Hepatic stellate cell (primary cell): ENCODE results near the gene KCNQ1.

Source experiments
- DNase-seq: peaks from one replicate; pipeline ENCODE4 v3.0.0; 2011; ENCODE audit warnings: low spot score

The KCNQ1 gene, protein sequence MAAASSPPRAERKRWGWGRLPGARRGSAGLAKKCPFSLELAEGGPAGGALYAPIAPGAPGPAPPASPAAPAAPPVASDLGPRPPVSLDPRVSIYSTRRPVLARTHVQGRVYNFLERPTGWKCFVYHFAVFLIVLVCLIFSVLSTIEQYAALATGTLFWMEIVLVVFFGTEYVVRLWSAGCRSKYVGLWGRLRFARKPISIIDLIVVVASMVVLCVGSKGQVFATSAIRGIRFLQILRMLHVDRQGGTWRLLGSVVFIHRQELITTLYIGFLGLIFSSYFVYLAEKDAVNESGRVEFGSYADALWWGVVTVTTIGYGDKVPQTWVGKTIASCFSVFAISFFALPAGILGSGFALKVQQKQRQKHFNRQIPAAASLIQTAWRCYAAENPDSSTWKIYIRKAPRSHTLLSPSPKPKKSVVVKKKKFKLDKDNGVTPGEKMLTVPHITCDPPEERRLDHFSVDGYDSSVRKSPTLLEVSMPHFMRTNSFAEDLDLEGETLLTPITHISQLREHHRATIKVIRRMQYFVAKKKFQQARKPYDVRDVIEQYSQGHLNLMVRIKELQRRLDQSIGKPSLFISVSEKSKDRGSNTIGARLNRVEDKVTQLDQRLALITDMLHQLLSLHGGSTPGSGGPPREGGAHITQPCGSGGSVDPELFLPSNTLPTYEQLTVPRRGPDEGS

DNA sequence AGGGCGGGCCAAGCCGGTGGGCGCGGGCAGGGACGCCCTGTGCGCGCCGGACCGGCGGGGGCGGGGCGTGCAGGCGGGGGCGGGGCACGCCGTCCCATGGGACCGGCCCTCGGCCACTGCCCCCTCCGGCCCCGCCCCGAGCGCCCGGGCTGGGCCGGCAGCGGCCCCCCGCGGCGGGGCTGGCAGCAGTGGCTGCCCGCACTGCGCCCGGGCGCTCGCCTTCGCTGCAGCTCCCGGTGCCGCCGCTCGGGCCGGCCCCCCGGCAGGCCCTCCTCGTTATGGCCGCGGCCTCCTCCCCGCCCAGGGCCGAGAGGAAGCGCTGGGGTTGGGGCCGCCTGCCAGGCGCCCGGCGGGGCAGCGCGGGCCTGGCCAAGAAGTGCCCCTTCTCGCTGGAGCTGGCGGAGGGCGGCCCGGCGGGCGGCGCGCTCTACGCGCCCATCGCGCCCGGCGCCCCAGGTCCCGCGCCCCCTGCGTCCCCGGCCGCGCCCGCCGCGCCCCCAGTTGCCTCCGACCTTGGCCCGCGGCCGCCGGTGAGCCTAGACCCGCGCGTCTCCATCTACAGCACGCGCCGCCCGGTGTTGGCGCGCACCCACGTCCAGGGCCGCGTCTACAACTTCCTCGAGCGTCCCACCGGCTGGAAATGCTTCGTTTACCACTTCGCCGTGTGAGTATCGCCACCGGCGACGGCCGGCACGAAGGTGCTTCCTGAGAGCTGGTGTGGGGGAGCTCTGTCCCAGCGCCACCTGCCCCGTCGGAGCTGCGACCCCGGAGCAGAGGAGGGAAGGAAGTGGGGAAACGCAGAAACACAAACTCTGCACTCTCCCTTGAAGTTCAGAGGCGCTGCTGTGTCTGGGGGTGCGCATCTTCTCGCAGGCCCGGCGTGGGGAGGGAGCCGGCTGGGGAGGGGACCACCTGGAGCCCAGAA, at the start of gene KCNQ1:
Gene KCNQ1, plus strand, starts transcription at position 188 of the 925 bp plus-strand sequence. Its CDS starts 91 bp downstream, at position 279.
- DNase-seq = no peak

DNA sequence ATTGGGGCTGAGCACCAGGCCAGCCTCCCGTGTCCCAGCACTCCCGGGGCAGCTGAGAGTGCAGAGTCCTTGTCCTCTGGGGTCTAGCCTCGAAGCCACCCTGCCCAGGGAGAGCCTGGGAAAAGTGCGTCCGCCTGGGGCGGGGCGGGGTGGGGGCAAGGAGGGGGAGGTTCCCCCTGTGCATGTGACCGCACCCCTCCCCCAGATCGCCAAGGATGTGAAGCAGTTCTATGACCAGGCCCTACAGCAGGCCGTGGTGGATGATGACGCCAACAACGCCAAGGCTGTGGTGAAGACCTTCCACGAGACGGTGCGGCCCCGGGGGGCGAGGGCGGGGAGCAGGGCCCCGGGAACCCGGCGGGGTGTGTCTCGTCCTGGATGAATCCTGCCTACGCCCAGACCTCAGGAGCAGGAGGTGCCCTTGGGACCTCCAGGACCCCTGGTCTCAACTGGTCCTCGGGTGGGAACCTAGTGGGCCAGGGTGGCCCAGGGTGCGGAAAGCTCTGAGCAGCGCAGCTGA, 49.5 kb upstream of the KCNQ1 start:
- no peak for DNase-seq

DNA sequence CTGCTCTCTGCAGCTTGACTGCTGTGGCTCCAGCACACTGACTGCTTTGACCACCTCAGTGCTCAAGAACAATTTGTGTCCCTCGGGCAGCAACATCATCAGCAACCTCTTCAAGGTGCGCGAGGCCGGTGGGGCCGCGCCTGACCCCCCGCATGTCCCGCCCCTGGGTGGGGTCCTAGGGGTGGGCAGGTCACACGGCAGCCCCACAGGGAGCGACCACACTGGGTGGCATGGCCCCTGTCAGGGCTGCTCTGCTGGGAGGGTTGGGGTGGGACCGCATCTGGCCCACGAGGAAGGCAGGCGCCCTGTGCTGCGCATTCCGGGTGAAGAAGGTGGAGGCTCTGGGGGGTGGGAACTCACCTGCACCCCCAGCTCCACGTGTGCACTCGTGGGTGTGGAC, 49.0 kb upstream of the KCNQ1 start:
- DNase-seq = no peak

DNA sequence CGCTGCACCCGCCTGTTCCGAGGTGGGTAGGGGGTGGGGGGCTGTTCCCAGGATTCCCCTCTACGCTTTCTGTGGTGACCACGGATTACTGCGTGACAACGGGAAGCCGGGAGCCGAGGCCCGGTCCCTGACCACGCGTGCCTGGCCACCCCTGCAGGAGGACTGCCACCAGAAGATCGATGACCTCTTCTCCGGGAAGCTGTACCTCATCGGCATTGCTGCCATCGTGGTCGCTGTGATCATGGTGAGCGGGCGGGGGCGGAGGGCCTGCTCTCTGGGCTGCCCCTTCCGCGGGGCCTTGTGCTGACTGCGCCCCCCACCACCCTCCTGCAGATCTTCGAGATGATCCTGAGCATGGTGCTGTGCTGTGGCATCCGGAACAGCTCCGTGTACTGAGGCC, 48.3 kb upstream of the KCNQ1 start:
- no peak for DNase-seq

DNA sequence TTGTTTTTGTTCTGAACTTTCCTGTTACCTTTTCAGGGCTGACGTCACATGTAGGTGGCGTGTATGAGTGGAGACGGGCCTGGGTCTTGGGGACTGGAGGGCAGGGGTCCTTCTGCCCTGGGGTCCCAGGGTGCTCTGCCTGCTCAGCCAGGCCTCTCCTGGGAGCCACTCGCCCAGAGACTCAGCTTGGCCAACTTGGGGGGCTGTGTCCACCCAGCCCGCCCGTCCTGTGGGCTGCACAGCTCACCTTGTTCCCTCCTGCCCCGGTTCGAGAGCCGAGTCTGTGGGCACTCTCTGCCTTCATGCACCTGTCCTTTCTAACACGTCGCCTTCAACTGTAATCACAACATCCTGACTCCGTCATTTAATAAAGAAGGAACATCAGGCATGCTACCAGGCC, 47.8 kb upstream of the KCNQ1 start:
- no peak for DNase-seq

DNA sequence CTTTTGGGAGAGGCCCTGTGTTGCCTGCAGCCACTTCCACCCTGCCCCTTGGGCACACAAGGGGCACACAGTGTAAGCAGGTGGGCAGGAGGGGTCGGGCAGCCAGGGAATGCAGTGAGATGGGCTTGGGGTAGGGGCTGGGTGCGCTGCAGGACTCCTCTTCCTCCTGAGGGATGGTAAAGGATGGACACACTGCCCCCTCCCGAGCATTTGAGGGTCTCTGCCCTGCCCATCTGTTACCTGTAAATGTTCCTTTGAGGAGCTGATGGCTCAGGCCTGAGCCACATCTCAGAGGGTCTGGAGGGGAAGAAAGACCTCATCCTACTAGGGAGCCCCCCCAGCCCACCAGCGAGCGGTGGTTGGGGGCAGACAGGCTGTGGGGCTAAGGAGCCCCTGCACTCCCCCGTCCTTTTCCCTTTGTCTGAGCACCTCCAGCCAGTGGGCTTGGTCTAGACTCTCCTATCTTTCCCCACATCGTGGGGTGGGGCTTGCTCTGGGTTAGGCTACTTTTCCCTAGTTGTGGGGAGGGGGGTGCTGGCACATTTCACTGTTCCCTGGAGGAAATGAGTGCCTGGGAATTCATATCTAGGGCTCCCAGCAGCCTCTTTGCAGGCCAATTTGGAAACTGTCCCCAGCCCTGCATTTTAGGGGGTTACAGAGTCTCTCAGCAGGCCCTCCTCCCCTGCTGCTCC, 46.0 kb upstream of the KCNQ1 start:
- no peak for DNase-seq

DNA sequence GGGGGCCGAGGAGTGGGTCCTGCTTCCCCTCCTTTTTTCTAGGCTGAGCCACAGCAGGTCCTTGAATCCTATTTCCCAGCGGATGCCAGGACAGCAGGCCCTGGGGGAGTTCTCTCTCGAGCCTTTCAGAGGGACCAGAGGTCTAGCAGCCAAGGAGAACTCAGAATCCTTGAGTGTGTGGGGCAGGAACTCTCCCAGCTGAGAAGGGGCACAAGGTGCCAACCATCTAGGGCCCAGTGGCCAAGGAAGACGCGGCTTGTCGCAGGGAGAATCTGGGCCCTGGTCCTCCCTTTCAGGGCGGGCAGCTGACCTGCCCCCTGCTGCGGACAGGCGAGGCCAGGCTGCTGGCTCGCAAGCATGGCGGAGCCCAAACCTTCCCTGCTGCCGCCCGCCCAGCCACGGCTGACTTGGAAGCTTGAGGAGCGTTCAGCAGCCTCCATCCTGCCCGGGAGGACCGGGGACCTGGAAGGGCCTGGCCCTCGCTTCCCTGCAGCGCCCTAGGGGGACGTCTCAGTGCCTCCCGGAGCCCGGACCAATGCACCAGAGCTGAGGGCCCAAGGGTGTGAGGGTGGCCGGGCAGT, 45.2 kb upstream of the KCNQ1 start:
- no peak for DNase-seq

DNA sequence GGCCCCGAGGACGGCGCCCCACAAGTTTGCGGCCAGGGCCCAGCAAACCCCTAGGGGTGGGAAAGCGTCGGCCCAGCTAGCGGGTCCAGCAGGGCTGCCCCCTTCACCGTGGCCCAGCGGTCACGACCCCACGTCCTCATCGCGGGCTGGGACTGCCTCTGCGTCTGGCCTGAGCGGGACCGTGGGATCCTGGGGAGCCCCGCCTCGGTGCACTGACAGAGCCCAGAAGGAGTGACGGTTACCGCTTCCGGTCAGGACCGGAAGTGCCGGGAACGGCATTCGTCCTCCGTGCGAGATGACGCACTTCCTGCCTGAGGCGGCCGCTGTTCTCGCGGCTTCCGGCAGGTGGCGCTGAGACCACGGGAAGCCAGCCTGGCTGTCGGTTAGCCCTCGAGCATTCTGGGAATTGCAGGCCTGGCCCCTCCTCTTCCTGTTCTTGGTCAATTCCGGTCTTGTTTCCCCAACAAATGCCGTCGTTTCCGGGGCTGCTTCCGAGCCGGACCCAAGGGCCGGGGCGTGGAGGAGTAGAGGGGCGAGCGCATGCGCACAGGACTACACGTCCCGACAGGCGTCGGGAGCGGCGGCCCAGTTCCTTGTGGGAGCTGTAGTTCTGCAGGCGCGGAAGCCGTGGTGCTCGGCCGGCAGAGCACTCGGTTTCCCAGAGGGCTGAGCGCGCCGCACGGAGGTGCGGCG, 44.6 kb upstream of the KCNQ1 start, which contains the start of gene TSSC4:
Gene TSSC4, plus strand, starts transcription at position 682 of the 693 bp plus-strand sequence. CDS start 1,884 bp downstream, outside the sequence.
- peak; percentile 100 for DNase-seq

DNA sequence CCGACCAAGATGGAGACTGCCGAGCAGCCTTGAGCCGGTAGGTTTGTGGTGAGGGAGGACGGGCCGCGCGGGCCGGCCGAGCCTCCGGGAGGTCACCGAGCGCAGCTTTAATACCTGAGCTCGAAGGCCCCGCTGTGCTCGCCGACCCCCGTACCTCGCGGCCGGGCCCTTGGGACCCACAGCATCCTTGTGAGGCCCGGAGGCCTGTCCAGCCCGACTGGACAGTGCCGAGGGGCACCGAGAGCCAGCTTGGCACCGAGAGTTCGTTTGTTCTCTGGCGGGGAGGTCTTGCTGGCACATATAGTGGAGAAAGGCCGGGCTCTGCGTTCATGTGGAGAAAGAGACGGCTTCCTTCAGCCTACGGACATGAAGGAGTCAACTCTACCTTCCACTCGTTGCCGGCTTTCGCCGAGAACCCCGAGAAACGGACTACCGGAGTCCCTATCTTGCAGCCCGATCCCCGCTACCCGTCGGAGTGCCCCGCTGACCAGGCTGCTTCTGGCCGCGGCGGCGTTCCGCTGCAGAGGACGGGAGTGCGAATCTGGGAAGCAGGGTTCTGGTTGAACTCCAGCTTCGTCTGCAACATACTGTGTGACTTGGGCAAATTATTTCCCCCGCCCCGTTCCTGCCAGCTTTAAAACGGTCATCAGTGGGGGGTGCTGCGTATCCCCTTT, 43.9 kb upstream of the KCNQ1 start:
- no peak for DNase-seq

DNA sequence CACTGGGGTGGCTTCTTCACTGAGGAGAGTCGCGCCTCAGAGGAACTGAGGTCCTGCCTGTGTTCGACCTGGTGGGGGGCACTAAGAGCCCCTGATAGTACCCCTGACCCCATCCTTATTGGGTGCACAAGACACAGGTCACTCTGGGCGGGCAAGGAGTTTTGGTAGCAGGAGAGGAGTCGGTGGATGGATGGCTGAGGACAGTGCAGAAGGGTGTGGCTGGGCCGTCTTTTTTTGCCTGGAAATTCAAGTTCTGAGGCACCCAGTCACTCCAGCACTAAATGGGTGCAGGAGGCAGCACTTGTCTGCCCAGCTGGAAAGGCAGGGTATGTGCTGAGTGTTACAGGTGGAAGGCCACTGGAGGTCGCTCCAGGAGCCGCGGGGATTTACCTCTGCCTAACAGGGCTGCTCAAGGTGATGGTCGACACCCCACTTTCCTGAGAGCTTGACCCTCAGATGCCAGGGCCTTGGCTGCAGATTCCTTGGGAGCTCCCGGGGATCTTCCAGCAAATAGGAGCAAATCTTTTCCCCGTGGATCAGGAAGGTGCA, 43.3 kb upstream of the KCNQ1 start:
- no peak for DNase-seq

DNA sequence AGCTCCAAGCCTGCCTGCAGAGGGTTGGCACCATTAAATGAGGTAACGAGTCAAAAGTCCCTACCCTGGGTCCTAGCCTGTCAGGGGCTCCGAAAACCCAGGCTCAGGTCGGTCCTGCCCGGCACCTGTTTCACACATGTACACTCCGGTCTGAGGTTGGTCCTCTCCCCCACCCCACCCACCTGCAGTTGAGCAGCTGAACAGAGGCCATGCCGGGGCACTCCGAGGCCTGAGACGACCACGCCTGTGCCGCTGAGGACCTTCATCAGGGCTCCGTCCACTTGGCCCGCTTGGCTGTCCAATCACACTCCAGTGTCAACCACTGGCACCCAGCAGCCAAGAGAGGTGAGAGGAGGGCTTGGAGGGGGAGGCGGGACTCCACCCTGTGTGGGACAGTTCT, 42.7 kb upstream of the KCNQ1 start:
- no peak for DNase-seq

DNA sequence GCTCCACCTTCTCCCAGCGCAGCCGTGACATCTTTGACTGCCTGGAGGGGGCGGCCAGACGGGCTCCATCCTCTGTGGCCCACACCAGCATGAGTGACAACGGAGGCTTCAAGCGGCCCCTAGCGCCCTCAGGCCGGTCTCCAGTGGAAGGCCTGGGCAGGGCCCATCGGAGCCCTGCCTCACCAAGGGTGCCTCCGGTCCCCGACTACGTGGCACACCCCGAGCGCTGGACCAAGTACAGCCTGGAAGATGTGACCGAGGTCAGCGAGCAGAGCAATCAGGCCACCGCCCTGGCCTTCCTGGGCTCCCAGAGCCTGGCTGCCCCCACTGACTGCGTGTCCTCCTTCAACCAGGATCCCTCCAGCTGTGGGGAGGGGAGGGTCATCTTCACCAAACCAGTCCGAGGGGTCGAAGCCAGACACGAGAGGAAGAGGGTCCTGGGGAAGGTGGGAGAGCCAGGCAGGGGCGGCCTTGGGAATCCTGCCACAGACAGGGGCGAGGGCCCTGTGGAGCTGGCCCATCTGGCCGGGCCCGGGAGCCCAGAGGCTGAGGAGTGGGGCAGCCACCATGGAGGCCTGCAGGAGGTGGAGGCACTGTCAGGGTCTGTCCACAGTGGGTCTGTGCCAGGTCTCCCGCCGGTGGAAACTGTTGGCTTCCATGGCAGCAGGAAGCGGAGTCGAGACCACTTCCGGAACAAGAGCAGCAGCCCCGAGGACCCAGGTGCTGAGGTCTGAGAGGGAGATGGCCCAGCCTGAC, 41.7 kb upstream of the KCNQ1 start:
- no peak for DNase-seq

DNA sequence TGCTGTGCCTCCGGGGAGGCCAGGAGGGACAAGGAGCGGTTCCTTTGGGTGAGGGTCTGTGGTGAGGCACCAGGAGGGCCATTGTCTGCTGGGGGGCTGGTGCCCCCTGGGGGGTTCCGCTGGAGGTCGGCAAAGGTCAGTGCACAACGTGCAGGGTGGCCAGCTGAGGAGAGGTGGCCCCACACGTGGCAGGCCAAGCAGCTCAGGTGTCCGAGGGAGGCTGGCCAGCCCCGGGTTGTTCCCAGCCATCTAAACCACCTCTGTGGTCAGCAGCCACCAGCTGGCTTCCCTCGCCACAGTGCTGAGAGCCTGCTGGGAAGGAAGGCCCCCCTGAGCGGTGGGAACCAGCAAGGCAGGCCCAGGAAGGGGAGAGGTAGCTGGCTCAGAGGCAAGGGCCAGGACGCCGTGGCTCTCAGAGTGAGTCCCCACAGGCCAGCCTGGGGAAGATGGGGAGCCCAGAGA, 40.0 kb upstream of the KCNQ1 start:
- no peak for DNase-seq

DNA sequence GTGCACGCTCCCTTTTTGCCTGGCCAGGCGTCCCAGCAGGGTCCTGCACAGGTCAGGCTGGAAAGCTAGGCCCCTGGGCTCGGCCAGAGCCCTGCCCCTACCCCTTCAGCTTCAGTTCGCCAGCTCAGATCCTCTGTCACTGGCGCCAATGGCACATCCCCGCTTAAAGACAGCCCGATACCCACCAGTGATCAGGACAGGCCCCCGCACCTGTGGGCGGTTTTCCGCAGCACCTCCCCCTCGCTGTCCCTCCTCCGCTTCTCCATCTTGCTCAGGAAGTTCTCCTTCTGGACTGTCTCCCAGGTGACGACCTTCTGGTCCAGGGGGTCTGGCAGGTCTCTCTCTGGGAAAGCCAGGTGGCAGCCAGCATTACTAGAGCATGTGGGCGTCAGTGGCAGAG, 38.4 kb upstream of the KCNQ1 start:
- DNase-seq = no peak

DNA sequence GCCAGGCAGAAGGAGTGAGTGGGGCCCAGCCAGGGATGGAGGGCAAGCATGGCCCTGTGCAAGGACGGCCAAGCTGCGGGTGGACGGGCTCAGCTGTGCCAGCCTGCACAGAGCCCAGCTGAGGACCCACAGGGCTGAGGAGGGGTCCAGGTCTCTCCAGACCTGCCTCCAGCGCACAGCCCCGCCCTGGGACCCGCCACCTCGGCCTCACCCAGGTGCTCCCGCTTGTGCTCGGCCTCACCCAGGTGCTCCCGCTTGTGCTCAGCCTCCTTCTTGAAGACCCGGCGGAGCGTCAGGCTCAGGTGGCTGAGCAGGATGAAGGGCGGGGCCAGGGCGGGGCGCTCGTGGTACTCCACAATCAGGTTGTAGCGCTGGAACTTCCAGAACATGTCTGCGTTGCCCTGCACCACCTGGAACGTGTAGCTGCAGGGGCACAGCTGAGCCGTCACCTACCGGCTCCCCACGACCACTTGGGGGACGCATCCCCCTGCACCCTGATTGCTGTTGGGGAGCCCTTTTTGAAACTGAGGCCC, 37.9 kb upstream of the KCNQ1 start:
- DNase-seq = no peak

DNA sequence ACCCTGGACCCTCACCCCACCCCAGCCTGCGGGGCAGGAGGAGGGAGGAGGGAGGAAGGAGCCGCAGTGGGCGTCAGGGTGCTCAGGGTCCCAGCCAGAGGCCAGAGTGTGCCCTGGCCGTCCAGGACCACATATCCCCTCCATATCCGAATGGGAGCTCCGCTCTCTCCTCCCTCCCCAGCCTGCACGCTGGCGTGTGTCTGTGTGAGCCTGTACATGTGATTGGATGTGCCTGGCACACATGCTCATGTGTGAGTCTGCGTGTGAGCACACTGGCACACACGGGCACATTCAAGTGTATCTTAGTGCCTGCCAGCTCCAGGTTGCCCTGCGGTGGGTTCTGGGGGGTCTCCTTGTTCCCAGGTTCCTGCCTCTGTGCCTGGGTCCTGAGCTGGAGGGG, 36.1 kb upstream of the KCNQ1 start:
- no peak for DNase-seq

DNA sequence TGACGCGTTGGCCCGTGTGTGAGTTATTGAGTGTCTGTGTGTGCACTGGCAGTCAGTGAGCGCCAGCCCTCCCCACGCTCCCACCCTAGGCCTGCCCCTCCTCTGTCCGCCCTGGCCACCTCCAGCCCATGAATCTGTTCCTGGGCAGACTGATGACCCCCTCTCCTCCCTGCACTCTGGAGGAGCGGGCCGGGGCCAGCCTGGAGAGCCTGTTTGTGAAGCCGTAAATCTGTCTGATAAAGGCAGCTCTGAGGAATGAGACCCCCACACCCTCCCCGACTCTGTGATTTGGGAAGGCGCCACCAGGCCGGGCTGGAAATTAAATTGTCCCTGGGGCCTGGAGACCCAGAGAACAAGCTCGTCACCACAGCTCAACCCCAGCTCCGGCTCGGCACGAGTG, 35.7 kb upstream of the KCNQ1 start:
- no peak for DNase-seq

DNA sequence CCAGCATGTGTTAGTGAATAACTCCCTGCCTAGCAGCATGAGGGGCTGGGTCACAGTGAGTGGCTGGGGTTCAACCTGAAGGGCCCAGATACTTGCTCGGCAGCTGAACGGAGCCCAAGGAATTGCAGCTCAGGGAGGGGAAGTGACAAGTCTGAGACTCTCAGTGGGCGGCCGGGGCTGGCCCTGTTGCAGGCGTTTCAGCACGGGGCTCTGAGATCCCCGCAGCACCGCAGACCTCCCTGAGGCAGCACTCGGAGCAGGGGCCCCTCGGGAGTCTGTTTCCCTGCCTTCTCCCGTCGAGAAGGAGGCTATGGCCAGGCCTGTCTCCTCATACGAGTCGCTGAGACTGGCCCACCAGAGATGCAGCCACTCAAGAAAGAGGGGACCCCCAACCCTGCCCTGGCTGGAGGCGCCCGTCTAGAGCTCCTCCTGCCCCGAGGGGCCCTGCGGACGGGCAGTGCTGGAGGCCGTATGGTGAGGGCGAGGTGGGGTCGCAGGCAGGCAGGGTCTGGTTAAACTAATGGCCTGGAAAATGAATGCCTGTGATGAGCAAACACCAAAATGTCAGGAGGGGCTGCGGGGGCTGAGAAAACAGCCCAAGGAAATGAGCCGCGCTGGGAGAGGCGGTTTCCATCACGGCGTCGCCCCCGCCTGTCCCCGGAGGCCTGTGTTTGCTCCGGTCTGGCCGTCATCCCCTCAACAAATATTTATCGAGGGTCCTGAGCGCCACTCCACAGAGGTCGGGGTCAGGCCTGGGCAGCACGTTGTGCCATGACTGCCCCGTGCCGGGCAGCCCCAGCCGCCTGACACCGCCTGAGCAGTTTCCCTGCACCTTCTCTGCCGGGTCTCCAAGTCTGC, 35.0 kb upstream of the KCNQ1 start:
- DNase-seq = no peak
